Testis (tissue), 3 donors: ENCODE measurements around the gene PALM. TPM values are rescaled to one million over a fixed set of nuclear protein-coding genes. Genes with fewer than 3 reads are reported as not detected.
A peak's percentile ranks its signal among the peaks of the same experiment; 100 is the strongest.

Source experiments
- DNase-seq: peaks from one replicate; pipeline ENCODE4 v3.0.0-alpha.2; 2019
- H3K27ac ChIP-seq, 2 donors: fragments of 200-600 bp; sonication (generic); one replicate each; pipeline ENCODE4 v1.5.1; 2019
- H3K27me3 ChIP-seq: fragments of 200-600 bp; sonication (generic); one replicate; pipeline ENCODE4 v1.5.1; 2019
- H3K36me3 ChIP-seq: fragments of 200-600 bp; sonication (generic); one replicate; pipeline ENCODE4 v1.5.1; 2017; ENCODE audit warnings: low read depth; ENCODE audit errors: missing control alignments
- H3K4me1 ChIP-seq: fragments of 200-600 bp; sonication (generic); one replicate; pipeline ENCODE4 v1.5.1; 2019
- H3K4me3 ChIP-seq, 2 donors: fragments of 200-600 bp; sonication (generic); one replicate each; pipeline ENCODE4 v1.5.1; 2017 to 2019
- H3K9me3 ChIP-seq: fragments of 200-600 bp; sonication (generic); one replicate; pipeline ENCODE4 v1.5.1; 2017
- POLR2A ChIP-seq: fragments of 450-650 bp; IDR thresholded peaks from one replicate; pipeline ENCODE4 v1.6.1; 2017; ENCODE audit warnings: antibody characterized with exemption, mild to moderate bottlenecking, moderate library complexity
- WGBS, 2 donors: methylation state at CpG; one replicate each; pipeline ENCODE4 v1.1.5; 2018; 5-methylcytosine and 5-hydroxymethylcytosine counted together
- intact Hi-C: fragments of 100-400 bp; cut with DNase I; formaldehyde crosslinking; loops from one replicate; pipeline ENCODE4 v1.15.1; 2023; ENCODE audit warnings: low total_unique reads
- polyA plus RNA-seq: library from polyadenylated mRNA; stranded (reverse); fragments of 350-450 nt; fragmentation: Illumina TruSeq; extraction: RNeasy Lipid Tissue Mini Kit (QIAGEN cat#74804); gene quantifications from one replicate; pipeline ENCODE4 v1.2.3, GENCODE V29; 2014; ENCODE audit warnings: low read depth, low replicate concordance; ENCODE audit not compliant: insufficient read depth
- total RNA-seq, 2 donors: library from RNA; depleted of rRNA; stranded (reverse); fragments of >200 nt; gene quantifications; one replicate each; pipeline ENCODE4 v1.2.3, GENCODE V29; 2016
- TF ChIP-seq, protein P1 (sequence below), 3 experiments: fragments of 450-650 bp in 2 of 3; fragments of 200-600 bp in 1 of 3; sonication (generic) in 1 of 3; IDR thresholded peaks; one replicate each; pipeline ENCODE4 v1.5.1; 2016 to 2019; ENCODE audit warnings: antibody characterized with exemption in 3 of 3, mild to moderate bottlenecking in 2 of 3, moderate library complexity in 1 of 3

PALM gene
- total and polyA plus RNA-seq, 3 donors from 2014 or later, result 35.5 to 47.8 (median 46.4) TPM

DNA sequence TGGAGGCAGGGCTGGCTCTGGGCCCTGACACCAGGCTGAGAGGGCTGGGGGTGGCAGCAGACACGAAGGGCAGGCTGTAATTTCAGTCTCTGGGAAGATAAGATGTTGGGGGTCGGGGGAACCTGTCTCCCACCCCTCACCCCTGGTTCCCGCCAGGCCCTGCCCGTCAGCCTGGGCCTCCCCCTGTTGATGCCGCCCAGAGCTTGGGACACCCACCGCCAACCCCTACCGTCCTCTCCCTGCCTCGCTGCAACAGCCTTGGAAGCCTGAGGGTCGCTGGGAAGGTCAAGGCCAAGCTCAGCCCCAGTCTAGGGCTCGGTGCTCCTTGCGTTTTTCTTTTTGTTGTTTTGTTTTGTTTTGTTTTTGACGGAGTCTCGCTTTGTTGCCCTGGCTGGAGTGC is 14.5 kb downstream of the PALM start:
- TF ChIP-seq, protein P1, sequence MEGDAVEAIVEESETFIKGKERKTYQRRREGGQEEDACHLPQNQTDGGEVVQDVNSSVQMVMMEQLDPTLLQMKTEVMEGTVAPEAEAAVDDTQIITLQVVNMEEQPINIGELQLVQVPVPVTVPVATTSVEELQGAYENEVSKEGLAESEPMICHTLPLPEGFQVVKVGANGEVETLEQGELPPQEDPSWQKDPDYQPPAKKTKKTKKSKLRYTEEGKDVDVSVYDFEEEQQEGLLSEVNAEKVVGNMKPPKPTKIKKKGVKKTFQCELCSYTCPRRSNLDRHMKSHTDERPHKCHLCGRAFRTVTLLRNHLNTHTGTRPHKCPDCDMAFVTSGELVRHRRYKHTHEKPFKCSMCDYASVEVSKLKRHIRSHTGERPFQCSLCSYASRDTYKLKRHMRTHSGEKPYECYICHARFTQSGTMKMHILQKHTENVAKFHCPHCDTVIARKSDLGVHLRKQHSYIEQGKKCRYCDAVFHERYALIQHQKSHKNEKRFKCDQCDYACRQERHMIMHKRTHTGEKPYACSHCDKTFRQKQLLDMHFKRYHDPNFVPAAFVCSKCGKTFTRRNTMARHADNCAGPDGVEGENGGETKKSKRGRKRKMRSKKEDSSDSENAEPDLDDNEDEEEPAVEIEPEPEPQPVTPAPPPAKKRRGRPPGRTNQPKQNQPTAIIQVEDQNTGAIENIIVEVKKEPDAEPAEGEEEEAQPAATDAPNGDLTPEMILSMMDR (IDR thresholded peaks at IDR 0.05), result no peak
- TF ChIP-seq POLR2A, result no peak
- Histone ChIP-seq H3K27ac (no peak overlapping the region), H3K4me1 (peaks cover 28% of the 10 kb centered on the region), H3K4me3 (no peak overlapping the region), H3K9me3 (no peaks in the 10 kb centered on the region), H3K27me3 (no peaks in the 10 kb centered on the region), H3K36me3 (no peaks in the 10 kb centered on the region)
- no peak for DNase-seq
- intact Hi-C loops, result no loop called here
- WGBS, 2 donors, result 49 to 75% methylated on average over 4 to 13 of the region's 13 CpGs

DNA sequence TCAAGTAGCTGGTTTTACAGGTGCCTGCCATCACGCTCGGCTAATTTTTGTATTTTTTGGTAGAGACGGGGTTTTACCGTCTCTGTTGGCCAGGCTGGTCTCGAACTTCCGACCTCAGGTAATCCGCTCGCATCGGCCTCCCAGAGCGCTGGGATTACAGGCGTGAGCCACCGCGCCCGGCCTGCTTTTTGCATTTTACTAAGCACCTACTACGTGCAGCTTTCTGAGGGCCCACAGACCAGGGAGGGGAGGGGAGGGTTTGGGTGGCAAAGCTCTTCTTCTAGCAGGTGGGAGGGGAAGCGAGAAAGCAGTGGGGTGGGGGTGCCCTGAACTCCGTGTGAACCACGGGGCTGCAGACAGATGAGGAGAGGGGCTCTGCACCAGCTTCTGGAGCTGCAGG is 15.0 kb downstream of the PALM start:
- DNase-seq, result no peak
- 92 to 93% methylated on average over 18 of the region's 18 CpGs for WGBS, 2 donors
- Histone ChIP-seq H3K27ac (no peak overlapping the region), H3K4me1 (peaks cover 24% of the 10 kb centered on the region), H3K9me3 (no peaks in the 10 kb centered on the region), H3K27me3 (no peaks in the 10 kb centered on the region), H3K36me3 (no peaks in the 10 kb centered on the region), H3K4me3 (no peak overlapping the region)
- TF ChIP-seq, protein P1 (IDR thresholded peaks at IDR 0.05), result no peak
- TF ChIP-seq POLR2A, result no peak
- intact Hi-C loops, result no loop called here

- no peaks in the 10 kb centered on the region for H3K36me3 ChIP-seq
Measured at GRCh38 chr19:725461-726089, 16.8 kb downstream of the PALM start.

DNA sequence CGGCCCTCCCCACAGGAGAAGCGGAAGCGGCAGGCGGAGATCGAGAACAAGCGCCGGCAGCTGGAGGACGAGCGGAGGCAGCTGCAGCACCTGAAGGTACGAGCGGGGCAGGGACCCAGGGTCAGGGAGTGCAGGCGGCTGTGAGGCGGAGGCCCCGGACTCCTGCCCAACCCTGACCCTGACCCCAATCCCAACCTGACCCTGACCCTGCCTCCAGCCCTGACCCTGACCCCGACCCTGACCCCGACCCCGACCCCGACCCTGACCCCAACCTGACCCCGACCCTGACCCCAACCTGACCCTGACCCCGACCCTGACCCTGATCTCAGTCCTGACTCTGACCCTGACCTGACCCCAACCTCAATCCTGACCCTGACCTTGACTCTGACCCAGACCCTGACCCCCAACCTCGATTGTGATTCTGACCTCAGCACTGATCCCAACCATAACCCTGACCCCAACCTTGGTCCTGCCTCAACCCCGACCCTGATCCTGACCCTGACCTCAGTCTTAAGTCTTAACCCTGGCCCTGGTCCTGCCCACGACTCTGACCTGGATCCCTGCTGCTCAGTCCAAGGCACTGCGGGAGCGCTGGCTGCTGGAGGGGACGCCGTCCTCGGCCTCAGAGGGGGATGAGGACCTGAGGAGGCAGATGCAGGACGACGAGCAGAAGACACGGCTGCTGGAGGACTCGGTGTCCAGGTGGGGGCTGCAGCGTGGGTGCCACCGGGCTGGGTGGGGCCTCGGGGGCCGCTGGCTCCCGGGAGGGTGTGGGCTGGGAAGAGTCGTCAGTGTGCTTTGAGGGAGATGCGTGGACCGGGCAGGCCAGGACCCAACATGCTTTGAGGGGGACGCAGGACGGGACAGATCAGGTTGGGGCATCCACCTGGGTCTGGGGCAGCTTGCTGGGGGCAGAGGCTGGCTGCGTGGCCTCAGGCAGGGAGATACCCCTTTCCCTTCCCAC is 18.5 kb downstream of the PALM start:
- peak overlapping the region in 1 of 2 donors; percentile 44 for H3K27ac ChIP-seq
- intact Hi-C loops, result no loop called here
- no peaks in the 10 kb centered on the region for H3K9me3 ChIP-seq
- no peak for DNase-seq
- no peak overlapping the region for H3K4me3 ChIP-seq
- 76 to 77% methylated on average over 22 to 43 of the region's 43 CpGs for WGBS, 2 donors
- no peaks in the 10 kb centered on the region for H3K27me3 ChIP-seq
- H3K36me3 ChIP-seq, result no peaks in the 10 kb centered on the region
- no peak for TF ChIP-seq POLR2A
- TF ChIP-seq, protein P1 (IDR thresholded peaks at IDR 0.05), result no peak
- H3K4me1 ChIP-seq, result peaks cover 7% of the 10 kb centered on the region

More at GRCh38 chr19:725461-726089, 16.8 kb downstream of the PALM start:
- Histone ChIP-seq H3K4me3 (no peak overlapping the region), H3K27me3 (no peaks in the 10 kb centered on the region), H3K9me3 (no peaks in the 10 kb centered on the region), H3K4me1 (peaks cover 11% of the 10 kb centered on the region), H3K27ac (no peak overlapping the region)
- TF ChIP-seq, protein P1 (IDR thresholded peaks at IDR 0.05), result no peak
- no peak for TF ChIP-seq POLR2A
- WGBS, 2 donors, result 88% methylated on average over 11 to 13 of the region's 13 CpGs
- intact Hi-C loops, result no loop called here
- no peak for DNase-seq
